CD1c-positive myeloid dendritic cell (primary cell): Measurements from ENCODE around the gene GJA8.
"Not testable (repeated sequence)": the region's sequence is repeated elsewhere in the genome, so short reads cannot be mapped to it uniquely, and the experiment has no call there.

Experiments used
- DNase-seq: peaks from one replicate; pipeline ENCODE4 v3.0.0-alpha.2; 2016; ENCODE audit errors: extremely low spot score

GJA8 gene

DNA sequence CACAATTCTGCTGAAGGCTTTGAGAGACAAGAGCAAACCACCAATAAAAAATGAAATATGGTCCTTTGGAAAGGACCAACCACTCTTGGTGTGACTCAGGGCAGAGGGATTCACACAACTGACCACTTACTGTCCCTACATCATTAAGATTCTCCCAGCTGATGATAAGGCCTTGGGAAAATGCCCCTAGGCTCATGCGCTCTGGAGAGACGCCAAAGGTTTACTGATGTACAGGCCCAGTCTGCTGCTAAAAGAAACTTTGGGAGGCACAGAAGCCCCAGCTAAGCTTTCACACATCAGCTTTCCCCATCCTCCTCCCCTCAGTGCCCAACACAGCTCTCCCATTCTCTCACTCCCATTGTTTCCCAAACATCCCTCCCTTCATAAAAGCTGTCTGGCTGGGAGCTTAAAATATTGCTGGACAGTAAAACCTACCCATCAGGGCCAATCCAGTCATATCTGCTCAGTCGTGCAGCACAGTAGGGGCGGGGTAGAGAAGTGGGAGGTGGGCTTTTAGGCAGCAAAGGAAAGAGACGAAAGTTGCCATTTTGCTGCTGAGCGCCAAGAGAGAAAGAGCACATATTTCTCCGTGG is at the start of gene GJA8:
Gene GJA8, plus strand, starts transcription at position 543 of the 593 bp plus-strand sequence. CDS start 5,161 bp downstream, outside the sequence.
- DNase-seq = no peak

DNA sequence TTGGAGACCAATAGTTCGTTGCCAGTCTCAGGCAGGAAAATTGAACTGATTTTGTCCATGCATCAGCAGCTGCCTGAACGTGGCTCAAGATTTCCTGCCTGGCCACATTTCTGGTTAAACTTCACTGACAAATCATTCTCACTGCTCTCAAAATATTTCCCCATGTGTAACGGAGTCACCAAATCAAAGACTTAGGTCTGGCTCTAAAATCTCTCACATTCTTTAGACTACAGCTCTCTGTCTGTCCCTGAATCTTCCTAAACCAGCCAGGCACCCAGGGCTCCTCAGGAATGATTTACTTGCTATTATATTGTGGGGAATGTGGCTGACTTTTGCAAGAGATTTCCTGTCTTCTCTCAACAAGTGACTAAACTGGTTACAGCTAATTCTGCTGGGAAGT is 49.2 kb upstream of the GJA8 start:
- no peak for DNase-seq

DNA sequence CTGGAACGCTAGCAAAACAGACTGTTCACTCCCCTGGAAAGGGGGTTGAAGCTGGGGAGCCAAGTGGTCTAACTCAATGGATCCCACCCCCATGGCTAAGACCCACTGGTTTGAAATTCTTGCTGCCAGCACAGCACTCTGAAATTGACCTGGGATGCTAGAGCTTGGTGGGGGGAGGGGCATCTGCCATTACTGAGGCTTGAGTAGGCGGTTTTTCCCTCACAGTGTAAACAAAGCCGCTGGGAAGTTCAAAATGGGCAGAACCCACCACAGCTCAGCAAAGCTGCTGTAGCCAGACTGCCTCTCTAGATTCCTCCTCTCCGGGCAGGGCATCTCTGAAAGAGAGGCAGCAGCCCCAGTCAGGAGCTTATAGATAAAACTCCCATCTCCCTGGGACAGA is 47.6 kb upstream of the GJA8 start:
- not testable (repeated sequence) for DNase-seq

DNA sequence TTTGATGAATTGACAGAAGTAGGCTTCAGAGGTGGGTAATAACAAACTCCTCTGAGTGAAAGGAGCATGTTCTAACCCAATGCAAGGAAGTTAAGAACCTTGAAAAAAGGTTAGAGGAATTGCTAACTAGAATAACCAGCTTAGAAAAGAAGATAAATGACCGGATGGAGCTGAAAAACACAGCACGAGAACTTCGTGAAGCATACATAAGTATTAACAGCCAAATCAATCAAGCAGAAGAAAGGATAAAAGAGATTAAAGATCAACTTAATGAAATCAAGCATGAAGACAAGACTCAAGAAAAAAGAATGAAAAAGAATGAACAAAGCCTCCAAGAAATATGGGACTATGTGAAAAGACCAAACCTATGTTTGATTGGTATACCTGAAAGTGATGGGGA is 46.6 kb upstream of the GJA8 start:
- DNase-seq = not testable (repeated sequence)

DNA sequence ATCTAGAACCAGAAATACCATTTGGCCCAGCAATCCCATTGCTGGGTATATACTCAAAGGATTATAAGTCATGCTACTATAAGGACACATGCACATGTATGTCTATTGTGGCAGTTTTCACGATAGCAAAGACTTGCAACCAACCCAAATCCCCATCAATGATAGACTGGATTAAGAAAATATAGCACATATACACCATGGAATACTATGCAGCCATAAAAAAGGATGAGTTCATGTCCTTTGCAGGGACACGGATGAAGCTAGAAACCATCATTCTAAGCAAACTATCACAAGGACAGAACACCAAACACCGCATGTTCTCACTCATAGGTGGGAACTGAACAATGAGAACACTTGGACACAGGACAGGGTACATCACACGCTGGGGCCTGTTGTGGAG is 35.4 kb upstream of the GJA8 start:
- DNase-seq = not testable (repeated sequence)

DNA sequence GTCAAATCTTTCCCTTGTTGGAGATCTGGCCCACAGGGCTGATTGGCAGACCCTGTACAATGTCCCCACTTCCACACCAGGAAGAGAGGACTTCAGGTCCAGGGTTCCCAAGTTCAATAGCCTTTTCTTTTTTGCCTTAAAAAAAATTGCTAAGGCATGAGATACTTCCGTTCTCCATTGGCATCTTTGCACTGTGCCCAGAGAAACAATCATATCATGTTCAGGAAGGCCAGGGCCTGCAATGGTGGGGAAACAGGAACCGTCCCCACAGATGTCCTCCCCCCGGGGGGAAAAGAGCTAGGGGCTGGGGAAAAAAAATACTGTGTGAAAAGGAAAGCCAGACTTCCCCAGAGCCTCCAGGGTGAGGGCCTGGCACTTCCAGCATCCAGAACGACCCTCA is 24.6 kb upstream of the GJA8 start:
- no peak for DNase-seq

DNA sequence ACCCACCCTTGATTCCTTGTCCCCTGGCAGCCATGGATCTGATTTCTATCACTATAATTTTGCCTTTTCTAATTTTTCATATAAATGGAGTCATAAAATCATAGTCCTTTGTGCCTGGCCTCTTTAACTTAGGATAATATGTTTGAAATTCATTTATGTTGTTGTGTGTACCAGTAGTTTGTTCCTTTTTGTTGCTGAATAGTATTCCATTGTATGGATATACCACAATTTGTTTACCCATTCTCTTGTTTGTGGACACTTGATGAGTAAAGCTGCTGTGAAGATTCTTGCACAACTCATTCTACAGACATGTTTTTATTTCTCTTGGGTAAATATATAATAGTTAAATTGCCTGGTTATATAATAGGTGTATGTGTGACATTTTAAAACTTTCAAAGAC is 22.7 kb upstream of the GJA8 start:
- no peak for DNase-seq

DNA sequence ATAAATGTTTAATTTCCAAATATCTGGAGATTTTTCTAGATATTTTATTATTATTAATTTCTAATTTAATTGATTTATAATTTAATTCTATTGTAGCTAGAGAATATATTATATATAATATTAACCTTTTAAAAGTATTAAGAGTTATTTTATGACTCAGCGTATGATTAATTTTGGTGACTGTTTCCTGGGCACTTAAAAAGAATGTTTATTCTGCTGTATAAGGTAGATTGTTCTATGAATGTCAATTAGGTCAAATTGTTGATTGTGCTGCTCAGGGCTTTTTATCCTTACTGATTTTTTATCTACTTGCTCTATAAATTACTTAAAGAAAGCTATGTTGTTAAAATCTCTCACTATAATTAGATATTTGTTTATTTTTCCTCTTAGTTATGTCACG is 20.1 kb upstream of the GJA8 start:
- no peak for DNase-seq

DNA sequence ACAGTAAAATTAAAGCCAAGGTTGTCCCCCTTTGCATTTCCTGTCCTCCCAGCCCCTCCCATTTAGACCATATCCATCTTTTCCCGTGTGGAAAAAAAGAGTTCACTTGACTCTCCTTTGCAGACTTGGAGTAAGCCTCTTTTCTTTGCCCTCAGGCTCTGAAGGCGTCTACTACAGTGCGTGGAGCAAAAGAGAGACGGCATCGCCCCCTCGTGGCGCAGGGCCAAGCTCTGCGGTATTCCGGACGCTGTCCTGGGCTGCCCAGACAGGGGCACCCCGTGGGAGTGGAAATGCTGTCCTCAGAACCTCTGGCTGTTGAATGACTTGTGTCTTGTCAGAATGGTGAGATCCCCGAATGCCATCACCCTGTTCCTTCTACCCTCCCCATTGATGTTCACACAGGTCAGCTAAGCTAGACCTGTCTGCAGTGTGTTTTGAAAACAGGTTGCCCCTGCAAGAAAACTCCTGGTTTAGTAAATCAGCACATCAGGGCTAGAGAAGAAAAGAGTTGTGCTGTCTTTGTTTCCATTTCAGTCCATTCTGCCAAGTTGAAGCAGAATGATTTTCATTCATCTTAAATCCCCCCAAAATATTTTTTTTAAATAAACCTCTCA is 12.3 kb upstream of the GJA8 start:
- peak; percentile 57 for DNase-seq

DNA sequence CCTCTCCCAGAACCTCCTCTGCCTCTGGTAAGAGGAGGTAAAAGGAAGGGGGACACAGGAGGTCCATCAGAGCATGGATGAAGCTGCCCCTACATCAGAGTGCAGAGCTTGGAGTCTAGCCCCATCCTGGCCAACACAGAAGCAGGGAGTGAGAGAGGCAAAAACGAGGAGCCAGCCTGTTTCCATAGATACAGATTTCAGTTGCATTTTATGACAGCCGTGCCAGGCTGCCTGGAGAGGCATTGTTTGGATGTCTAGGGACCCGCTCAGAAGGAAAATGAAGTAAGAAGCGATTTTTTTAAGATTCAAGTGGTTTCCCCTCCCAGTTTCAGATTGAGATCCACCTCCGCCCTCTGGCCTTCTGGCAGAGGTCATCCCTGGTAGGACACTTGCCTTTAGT is 11.5 kb upstream of the GJA8 start:
- no peak for DNase-seq

DNA sequence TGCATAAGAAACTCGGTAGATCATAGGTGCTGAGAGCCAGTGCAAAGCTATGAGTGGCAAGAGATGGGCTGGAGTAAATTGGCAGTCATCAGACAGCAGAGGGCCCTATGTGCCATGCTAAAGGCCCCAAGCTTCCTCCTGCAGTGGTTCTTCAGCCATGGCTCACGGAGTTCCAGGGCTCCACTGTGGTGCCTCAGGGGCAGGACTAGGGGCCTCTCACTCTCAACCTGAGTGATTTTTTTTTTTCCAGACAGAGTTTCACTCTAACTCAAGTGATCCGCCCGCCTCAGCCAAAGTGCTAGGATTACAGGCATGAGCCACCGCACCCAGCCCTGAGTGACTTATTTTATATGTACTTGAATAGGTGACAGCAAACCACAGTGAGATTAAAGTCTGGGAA is 10.4 kb upstream of the GJA8 start:
- DNase-seq = no peak

DNA sequence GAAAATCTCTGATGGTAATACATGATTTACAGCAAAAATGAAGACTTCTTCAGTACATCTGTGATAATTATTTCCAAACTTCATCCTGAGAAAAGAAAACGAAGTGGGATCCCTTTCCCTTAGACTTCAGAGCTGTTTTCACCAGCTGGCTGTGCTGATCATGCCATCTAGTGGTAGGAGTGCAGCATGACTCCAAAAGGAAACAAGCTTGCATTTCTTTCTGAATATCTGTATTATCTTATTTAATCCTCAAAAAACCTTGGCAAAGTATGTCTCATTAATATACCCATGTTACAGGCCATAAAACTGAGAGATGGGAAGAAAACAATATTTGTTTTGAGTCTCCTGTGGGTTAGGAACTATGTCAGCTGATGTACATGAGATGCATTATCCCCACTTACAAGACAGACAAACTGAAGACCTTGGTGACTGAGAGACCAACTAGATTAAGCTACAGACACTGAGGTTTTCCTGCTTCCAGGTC is 9.8 kb upstream of the GJA8 start:
- peak; percentile 55 for DNase-seq

DNA sequence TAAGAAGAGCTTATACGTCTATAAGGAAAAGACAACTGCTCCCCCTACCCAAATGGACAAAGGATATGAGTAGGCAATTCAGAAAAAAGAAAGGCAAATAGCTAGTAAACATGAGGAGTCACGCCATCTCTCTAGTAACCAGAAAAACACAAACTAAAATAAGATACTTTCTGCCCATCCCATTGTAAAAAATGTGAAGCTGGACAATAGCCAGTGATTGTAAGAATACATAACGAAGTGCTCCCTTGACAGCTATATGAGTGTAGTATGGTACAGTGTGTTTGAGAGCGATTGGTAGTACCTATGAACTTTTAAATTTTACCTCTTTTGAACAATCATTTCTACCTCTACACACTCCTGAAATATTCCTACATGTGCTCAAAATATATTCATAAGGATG is 7.5 kb upstream of the GJA8 start:
- DNase-seq = no peak

DNA sequence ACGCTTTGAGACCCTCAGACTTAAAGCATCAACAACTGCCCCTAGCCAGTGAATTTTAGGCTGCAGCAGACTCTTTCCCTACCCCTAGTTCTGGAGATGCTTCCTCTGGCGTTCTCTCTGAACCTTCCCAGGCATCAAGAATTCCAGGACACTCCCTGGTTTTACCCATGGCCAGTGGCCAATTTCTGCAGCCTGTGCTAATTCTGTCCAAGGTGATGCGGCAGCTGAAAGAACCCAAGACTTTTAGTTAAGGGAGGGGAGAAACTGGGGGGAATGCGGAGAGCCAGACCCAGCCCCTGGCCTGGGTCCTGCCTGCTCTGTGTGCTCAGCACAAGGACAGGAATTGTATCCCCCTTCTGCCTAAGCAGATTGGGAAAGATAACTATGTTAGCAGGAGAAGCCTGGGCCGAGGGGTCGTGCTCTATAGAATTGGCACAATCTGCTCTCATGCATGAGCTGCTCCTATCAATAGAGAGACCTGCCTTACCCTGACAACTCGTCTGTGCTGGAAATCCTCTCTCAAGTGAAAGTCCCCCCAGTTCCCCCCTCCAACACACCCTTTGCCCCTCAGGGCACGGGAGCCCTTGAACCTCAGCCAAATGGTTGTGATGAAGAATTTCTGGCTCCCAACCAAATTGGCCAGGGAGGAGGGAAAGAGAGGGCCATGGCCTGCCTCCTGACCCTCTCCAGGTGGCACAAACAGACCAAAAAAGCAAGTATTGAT is 5.4 kb upstream of the GJA8 start:
- no peak for DNase-seq

DNA sequence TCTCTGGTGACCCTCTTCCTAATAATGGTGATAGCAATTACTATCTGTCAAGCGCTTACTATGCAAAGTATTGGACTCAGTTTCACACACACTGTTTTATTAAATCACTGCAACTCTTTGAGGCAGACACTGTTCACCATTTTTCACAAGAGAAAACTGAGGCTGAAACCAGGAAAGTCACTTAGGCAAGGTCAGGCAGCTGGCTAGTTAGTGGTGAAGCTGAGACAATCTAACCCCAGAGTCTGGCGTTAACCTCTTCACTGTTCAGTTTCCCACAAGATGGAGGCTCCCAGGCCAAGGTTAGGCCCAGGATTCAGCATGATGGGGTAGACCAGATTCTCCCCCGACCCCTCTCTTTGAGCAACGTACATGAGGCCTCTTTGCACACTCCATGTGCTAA is 4.8 kb upstream of the GJA8 start:
- DNase-seq = no peak

DNA sequence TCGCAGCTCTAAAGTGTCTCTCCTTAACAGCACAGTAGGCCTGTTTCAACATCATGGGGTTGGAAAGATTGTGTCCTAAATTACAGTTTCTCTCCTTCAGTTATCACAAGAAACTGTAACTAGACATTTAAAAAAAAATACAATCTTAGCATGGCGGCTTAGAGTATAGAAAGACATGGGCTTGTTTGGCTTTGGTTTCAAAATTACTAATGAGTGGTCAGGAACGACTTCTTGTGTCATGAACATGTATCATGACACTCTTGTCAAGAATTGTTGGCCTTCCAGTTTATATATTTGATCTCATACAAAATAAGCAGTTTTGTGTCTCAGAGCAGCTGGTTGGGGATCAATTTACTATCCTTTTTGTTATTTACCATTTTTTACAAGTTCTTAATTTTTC is 2.1 kb downstream of the GJA8 start:
- no peak for DNase-seq

DNA sequence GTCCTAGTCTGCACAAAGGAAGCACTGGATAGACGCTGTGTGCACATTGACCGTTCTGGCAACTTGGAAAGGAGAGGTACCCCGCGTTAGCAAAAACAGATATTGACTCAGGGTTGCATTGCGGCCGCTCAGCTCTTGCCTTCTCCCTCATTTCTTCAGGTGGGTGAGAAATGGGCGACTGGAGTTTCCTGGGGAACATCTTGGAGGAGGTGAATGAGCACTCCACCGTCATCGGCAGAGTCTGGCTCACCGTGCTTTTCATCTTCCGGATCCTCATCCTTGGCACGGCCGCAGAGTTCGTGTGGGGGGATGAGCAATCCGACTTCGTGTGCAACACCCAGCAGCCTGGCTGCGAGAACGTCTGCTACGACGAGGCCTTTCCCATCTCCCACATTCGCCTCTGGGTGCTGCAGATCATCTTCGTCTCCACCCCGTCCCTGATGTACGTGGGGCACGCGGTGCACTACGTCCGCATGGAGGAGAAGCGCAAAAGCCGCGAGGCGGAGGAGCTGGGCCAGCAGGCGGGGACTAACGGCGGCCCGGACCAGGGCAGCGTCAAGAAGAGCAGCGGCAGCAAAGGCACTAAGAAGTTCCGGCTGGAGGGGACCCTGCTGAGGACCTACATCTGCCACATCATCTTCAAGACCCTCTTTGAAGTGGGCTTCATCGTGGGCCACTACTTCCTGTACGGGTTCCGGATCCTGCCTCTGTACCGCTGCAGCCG is 5.4 kb downstream of the GJA8 start:
- no peak for DNase-seq

DNA sequence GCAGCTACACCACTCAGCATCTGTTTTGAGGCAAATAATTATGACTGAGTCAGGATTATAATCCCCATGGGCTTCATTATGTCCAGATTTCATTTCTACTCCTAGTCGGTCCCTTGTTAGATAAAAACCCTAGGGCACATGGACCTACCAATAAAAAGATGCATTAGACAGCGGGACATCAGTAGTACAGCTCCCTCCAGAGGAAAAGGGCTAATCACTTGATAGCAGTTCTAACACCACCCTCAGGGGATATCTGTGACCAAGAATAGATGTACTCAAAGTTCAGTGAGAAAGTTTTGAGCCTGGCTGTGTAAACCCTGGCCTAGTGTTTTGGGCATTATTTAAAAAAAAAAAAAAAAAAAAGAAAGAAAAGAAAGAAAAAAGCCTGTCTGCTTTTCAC is 10.0 kb downstream of the GJA8 start:
- DNase-seq = no peak

DNA sequence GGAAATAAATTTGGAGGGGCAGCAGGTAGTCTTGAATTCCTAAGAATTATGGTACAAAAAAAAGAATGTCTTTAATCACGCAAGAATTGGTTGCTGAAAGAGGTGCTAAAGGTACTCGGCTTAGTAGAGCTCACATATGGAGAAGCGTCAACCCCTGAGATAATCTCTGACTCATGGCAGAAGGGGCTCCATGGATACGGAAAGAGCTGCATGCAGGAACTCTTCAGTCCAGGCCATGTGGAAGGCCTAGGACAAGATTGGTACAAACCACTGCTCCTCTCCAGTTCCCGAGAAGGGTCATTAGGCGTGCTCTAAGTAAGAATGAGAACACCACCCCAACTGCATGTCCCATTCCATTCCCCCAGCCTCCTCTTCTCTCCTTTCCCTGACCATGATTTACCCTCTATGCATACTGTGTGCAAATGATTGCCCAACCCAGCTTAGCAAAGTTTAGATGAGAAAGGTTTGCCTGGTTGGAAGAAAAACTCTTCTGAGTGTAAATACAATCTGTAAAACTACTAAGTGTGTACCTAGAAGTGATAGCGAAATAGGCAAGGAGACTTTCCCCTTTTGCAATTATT is 10.9 kb downstream of the GJA8 start:
- DNase-seq = no peak

DNA sequence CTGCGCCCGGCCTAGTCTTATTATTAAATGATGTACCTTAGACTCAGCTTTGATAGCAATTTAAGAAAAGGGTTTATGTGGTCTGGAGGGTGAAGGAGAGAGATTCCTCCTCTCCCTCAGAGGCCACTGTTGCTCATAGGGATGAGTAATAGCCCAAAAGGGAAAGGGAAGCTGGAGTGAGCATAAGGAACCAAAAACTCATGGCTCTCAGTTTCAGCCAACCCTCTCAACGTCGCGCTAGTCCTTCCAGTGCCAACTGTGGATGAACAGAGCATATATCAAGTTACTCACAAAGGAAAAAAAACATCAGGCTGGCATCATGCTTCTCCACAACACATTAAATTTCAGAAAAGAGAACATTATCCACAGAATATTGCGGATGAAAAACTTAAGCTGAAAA is 17.3 kb downstream of the GJA8 start:
- DNase-seq = peak; percentile 34

DNA sequence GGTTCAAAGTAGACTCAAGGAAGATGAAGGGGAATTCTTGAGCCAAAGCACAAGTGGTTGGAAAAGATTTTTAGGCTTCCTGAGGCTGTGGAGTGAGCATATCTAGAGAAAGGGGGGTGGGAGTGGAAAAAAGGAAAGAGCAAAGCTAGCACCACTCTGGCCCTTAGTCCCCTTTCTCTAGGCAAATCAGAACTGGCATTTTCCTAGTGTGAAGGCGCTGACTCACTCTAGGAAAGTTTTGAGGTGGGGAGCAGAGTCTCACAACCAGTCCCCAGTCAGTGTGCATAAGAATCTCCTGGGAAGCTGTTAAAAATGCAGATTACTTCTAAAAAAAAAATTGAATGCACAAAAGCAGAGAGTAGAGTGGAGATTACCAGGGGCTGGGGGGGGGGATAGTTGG is 22.2 kb downstream of the GJA8 start:
- DNase-seq = no peak

DNA sequence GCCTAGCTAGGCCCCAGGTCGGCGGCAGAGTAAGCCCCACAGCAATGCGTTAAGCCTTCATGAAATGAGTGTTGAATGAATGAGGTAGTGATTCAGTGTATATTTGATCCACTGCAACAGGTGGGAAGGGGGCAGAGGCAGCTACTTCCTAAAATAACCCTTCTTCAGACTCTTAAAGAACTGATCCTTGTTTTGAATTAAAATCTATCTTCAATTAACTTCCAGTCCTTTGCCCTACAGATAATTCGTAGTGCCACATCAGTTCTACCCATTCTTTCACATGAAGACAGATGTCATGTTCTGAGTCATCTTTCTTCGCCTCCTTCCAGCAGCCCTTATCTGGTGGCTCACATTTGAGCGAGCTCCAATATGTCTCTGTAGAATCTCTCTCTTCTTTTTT is 24.6 kb downstream of the GJA8 start:
- DNase-seq = not testable (repeated sequence)
